Non-pigmented ciliary epithelial cell (primary cell): ENCODE results near the gene CDH12.
"Not testable (repeated sequence)": the region's sequence is repeated elsewhere in the genome, so short reads cannot be mapped to it uniquely, and the experiment has no call there.

Experiments used
- DNase-seq: peaks from one replicate; pipeline ENCODE4 v3.0.0-alpha.2; 2010; ENCODE audit warnings: low read depth

Gene CDH12

GRCh38 chr5:22649074-22649473, 204.1 kb downstream of the CDH12 start:
- no peak for DNase-seq

GRCh38 chr5:22644859-22645258, 208.3 kb downstream of the CDH12 start:
- no peak for DNase-seq

GRCh38 chr5:22643356-22643755, 209.8 kb downstream of the CDH12 start:
- DNase-seq: no peak

GRCh38 chr5:22631683-22632082, 221.5 kb downstream of the CDH12 start:
- no peak for DNase-seq

- no peak for DNase-seq
Observed at GRCh38 chr5:22627029-22627428, 226.1 kb downstream of the CDH12 start.

- no peak for DNase-seq
Observed at GRCh38 chr5:22625451-22625850, 227.7 kb downstream of the CDH12 start.

- DNase-seq: no peak
Observed at GRCh38 chr5:22621084-22621483, 232.1 kb downstream of the CDH12 start.

- DNase-seq: no peak
Observed at GRCh38 chr5:22615964-22616363, 237.2 kb downstream of the CDH12 start.

GRCh38 chr5:22614486-22615094, 238.6 kb downstream of the CDH12 start:
- DNase-seq: no peak

GRCh38 chr5:22612928-22613327, 240.2 kb downstream of the CDH12 start:
- DNase-seq: no peak

GRCh38 chr5:22611327-22611726, 241.8 kb downstream of the CDH12 start:
- no peak for DNase-seq

- not testable (repeated sequence) for DNase-seq
Observed at GRCh38 chr5:22607498-22607897, 245.6 kb downstream of the CDH12 start.

GRCh38 chr5:22605473-22605872, 247.7 kb downstream of the CDH12 start:
- no peak for DNase-seq

- DNase-seq: no peak
Observed at GRCh38 chr5:22604711-22605110, 248.4 kb downstream of the CDH12 start.

- no peak for DNase-seq
Observed at GRCh38 chr5:22598796-22599195, 254.3 kb downstream of the CDH12 start.

- DNase-seq: peak; percentile 65
Observed at GRCh38 chr5:22596404-22596970, 256.7 kb downstream of the CDH12 start.

- no peak for DNase-seq
Observed at GRCh38 chr5:22594491-22594890, 258.7 kb downstream of the CDH12 start.

- no peak for DNase-seq
Observed at GRCh38 chr5:22593592-22593991, 259.6 kb downstream of the CDH12 start.

GRCh38 chr5:22591461-22591860, 261.7 kb downstream of the CDH12 start:
- DNase-seq: no peak

GRCh38 chr5:22590677-22591268, 262.4 kb downstream of the CDH12 start:
- DNase-seq: no peak

GRCh38 chr5:22577711-22578110, 275.4 kb downstream of the CDH12 start:
- no peak for DNase-seq

GRCh38 chr5:22577006-22577405, 276.1 kb downstream of the CDH12 start:
- no peak for DNase-seq

- no peak for DNase-seq
Observed at GRCh38 chr5:22572941-22573340, 280.2 kb downstream of the CDH12 start.

- DNase-seq: no peak
Observed at GRCh38 chr5:22567983-22568382, 285.2 kb downstream of the CDH12 start.
